Right lung (tissue), 5 donors: ENCODE results near the gene WLS. TPM values are rescaled to one million over a fixed set of nuclear protein-coding genes. Genes with fewer than 3 reads are reported as not detected.
A peak's percentile ranks its signal among the peaks of the same experiment; 100 is the strongest.
"Not testable (repeated sequence)": the region's sequence is repeated elsewhere in the genome, so short reads cannot be mapped to it uniquely, and the experiment has no call there.

Experiments used
- DNase-seq, 2 donors: peaks; one replicate each; pipeline ENCODE4 v3.0.0-alpha.2; 2013
- polyA plus RNA-seq, 5 donors: library from polyadenylated mRNA; unstranded; fragments of 120-200 nt; gene quantifications; one replicate each; pipeline versions ENCODE4 v1.2.1 to v1.2.3, GENCODE V29; 2013; ENCODE audit warnings: inconsistent platforms in 1 of 5, low replicate concordance in 1 of 5; ENCODE audit not compliant: insufficient read length in 5 of 5, insufficient read depth in 1 of 5

WLS gene
- polyA plus RNA-seq, 5 donors: 112 to 174 (median 149) TPM

DNA sequence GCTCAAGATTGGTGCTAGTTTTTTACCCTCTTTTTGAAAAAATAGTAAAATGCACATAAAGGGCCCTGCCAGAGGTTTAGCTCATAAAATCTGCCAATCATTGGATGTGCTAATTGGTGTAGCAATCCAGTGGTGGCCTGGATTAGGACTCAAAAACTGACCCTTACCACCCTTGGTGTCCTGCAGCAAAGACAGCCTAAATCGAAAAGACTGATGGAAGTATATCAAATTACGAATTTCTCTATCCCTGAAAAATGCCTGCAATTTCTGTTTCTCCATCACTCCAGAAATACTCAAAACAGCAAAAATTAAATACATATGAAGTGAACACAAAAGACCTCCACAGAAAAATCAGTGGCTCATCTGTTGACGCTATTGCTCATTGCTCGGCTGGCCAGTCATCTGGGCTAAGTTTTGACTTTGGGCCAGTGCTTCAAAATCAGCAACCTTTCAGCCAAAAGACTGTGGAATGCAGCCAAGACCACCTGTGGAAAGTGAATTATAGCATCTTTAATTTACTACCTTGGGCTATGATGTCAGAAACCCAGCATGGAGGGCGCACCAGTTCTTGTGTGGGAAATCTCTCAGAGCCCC is 30.0 kb downstream of the WLS start:
- DNase-seq: no peak

DNA sequence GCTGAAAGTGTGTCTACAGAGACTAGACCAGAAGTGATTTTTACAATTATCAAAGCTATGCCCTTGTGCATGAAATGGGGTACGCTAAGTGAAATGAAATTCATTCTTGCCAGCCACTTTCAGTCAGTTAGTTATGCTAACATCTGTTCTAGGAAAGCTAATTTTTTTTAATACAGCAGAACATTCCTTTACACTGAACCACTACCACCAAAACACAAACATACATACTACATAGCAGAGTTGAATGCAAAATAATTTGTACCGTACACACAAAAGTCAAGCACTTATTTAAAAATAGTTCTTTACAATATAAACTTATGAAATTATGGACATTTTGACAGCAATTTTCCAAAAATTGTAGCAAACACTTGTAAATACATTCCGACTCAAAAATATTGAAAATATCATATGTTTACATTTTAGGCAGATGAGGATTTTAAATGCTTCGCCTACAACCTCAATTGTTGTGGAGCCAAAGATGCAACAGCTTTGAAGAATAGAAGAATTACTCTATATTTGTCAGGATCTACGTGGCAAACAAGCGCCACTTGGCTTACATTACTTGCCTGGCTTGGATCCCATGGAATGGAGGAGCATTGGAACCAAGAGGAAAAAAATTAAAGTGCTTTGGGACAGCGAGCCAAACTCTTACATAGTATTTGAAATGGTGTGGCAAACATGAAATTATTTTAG is 30.6 kb downstream of the WLS start:
- DNase-seq: peak; percentile 57 to 58

DNA sequence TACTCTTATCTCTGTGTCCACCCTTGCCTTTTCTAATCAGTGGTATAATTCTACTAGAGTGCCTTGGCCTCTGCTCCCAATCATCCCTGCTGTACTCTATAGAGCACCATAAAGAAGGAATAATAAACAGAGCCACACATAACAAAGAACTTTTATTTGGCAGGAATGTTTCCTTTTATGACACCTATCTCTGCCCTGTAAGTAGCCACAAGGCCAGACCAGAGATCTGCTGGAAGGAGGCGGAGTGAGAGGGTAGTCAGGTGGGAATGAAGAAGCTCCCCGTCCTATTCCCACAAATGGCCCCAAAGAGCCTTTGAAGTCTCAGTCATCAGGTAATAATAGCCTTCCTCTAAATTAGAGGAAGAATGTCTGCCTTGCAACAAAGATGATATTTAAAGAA is 32.7 kb downstream of the WLS start:
- no peak for DNase-seq

DNA sequence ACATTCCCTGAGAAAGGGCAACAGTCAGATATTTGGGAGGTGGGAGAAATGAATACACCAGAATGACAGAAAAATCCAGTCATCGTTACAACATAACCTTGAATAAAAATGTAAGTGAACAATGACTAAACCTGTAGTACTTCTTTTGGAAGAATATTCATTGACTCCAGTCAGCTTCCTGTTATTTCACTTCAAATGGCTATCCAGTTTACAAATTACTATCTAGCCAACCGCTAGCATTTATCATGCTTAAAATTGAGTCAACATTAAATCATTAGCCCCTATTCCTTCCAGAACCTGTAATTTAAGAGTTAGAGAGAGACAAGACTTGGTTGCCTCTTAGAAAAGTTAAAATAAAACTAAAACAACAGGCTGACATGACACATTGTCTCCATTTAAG is 33.6 kb downstream of the WLS start:
- DNase-seq: no peak

DNA sequence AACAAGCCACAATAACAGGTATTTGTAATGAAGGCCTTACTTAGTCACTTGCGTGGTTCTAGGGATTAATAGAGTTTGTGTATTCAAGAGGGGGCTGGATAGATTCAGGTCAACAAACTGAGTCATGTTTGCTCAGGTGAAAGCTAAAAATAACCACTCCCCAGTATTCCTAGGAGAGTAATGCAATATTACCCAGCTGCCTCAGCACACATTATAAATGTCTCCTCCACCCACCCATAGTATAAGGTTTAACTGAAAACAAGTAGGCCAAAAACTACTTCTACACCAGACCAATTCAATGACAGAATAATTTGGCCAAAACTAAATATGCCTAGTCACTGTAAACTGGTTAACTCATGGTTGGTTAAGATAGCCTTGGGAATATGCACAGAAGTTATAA is 34.4 kb downstream of the WLS start:
- DNase-seq: no peak

DNA sequence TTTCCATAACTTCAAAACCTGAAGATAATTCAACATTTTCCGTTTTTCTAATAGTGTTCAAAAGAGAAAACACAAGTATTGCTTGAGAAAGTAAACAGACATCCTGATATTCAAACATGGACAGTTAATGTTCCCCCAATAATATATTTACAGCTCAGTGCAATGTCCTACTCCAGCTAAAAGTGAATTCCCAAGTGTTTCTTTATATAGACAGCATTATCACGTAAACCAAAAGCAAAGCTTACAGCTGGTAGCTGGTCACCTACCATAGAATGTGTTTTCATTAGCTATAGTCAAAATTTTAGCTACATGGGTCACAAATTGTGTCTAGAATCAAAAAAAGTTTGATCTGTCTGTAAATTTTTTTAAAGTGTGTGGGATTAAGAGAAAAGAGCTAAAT is 34.9 kb downstream of the WLS start:
- no peak for DNase-seq

DNA sequence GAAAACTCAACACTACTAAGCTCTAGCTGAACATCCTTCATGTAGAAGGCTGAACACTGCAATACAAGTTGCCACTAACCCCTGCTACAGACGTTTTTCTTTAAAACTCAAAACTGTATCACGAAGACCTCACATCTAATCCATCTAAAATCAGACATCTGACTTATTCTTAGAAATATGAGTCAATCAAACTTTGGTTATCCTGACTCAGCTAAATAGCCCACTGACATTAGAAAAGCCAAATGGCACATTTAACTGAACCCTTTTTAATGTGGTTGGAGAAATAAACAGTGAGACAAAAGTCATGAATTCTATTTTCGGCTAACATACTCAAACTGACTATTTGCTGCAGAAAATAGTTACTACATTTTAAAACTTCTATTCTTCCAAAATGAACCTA is 35.6 kb downstream of the WLS start:
- DNase-seq: no peak

DNA sequence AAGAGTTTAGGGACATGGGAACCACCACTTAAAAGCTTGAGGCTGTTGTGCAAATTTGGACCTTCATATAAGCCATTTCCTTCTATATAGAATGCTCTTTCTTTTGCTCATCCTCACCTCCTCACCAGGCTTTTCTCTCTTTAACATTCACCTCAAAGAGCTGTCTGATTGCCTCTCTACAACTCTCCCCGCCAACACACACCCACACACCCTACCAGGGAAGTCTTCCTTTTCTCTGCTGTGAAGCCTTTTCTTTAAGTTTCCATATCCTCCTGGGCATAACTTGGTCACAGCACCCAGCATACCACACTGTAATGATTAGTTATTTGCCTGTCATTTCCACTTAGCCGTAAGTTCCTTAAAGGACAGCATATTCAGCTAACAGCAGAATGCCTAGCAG is 40.6 kb downstream of the WLS start:
- no peak for DNase-seq

DNA sequence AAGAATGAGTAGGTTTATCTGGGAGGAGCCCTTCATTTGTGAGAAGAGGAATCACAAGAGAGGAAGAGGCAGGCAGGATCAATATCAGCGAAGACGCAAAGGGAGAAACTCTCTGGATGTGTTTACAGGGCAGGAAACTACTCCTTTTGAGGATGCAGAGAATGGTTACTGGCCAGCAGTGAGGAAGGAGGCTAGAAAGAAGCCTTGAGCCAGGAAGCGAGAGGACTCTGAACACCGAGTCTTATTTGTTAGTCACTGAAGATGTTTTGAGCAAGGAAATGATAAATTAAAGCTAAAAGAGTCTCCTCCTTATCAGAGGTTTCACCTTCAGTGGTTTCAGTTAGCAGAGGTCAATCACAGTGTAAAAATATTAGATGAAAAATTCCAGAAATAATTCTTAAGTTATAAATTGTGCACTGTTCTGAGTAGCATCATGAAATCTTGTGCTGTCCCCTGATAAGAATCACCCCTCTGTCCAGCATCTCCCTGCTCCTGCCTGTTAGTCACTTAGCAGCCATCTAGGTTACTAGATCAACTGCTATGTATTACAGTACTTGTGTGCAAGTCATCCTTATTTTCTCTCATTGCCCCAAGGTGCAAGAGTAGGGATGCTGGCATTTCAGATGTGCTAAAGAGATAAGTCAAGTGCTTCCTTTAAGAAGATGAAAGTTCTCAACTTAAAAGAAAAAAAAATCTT is 43.5 kb downstream of the WLS start:
- no peak for DNase-seq

DNA sequence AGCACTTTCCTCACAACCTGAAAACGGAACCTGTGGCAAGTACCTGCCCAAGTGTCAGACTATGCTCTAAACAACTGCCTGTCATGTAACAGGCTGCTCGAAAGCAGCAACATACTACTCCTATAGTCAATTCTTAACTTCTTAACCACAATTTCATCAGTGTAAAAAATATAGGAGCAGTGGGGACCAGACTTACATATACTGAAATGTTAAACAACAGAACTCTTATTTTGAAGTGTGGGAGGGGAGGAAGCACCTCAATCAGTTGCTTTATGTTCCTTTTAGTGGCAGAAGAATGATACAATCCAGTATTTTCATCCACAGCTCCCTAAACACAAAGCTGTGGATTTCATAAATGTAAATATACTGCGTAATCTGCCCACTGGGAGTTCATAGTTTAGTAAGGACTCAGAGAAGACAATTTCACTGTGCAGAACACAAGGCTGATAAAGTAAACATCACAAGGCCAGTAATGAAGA is 44.2 kb downstream of the WLS start:
- no peak for DNase-seq

DNA sequence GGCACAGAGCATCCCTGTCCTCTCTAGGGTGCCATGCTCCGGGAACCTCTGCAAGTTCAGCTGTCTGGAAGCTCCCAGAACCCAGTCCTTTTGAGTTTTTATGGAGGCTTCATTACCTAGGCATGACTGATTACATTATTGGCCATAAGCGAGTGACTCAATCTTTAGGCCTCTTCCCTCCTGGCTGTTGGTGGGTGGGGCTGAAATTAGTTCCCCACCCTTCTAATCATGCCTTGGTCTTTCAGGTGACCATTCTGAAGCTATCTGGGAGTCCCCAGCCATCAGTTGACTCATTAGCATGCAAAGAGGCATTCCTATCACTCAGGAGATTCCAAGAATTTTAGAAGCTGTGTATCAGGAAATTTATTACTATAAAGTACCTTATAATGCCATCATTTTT is 46.6 kb downstream of the WLS start:
- no peak for DNase-seq

DNA sequence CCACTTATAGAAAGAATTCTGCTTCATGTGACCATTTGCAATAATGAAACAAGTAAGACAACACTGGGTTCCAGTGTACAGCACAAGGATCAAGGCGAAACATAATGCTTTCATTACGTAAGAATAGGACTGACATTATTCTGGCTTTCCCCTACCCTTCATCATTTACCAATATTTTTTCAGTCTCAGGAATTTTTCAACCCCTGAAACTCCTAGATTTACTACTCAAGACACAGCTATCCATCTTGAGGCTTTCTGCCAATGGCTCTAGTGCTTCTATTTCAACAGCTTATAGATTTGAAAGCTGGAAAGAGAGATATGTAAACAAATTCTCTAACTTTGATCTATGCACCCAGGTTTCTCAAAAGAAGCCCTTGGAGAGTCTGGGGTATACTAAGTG is 48.4 kb downstream of the WLS start:
- DNase-seq: no peak

DNA sequence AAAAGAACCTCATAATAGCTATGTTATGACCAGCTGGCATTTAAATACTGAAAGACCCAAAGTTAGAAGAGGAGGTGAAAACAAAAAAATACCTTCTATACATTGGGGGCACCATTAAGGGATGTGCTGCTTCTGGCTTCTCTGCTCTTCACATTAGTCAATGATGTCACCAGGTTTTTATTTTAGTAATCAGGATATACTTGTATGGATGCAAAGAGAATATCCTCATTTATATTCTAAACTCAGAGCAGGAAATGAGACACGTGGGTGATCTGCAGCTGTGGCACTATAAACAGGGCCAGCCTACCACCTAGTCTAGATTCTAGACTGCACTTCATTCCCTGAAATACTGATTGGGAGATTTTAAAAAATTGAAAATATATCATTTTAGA is 51.2 kb downstream of the WLS start:
- no peak for DNase-seq

DNA sequence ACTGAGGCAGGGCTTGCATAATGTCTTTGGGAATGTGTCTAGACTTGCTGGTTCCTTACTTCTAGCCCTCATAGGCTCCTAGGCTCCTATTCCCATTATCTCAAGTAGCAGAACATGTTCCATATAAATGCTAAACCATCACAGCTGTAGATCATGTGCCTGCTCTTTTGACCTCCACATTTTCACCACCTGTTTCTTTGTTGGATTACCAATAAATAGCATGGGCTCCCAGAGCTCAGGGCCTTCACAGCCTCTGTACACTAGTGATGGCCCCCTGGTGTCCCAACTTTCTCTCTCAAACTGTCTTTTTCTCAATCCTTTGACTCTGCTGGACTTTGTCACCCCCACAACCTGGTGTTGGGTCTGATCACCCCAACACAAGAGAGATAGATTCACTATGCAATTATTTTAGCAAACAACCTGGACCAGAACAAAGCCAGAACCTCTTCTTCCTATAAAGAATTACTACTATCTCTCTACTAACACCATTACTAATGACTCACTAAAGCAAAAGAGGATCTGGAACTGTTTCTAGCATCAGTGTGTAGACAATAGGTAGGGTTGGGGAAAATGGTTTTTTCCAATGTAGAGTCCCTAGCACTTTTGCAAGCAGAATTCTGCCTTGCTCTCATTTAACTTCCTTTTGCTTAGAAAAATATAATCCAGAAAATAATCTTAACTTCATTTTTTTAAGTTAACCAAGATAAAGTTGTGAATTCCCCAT is 51.7 kb downstream of the WLS start:
- DNase-seq: no peak

DNA sequence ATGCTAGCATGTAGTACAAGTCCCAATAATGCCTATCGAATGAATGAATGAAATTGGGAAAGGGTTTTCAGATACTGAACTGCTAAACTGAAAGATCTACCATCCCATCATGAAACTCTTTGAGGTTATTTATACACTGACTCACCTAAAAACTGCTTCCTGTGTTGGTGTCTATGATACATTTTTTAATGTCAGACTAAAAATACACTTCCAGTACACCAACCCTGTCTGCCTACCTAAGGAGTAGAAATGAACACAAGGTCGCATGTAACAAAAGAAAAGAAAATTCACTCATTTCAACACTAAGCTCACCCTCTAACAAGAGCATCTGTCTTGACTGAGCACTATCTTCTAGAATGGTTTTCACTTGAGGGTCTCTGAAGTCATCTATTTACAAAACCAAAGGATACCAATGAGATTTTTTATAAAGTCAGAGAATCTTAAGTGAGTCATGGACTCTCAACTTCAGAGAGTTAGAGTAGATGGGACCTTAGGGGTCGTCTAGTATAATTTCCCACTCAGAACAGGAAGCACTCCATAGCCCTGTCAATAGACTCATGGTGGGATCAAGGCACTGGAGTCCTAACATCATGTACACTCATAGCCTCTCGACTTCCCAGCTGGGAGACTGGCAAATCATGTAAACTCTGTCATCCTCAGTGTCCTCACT is 53.4 kb downstream of the WLS start:
- DNase-seq: no peak

DNA sequence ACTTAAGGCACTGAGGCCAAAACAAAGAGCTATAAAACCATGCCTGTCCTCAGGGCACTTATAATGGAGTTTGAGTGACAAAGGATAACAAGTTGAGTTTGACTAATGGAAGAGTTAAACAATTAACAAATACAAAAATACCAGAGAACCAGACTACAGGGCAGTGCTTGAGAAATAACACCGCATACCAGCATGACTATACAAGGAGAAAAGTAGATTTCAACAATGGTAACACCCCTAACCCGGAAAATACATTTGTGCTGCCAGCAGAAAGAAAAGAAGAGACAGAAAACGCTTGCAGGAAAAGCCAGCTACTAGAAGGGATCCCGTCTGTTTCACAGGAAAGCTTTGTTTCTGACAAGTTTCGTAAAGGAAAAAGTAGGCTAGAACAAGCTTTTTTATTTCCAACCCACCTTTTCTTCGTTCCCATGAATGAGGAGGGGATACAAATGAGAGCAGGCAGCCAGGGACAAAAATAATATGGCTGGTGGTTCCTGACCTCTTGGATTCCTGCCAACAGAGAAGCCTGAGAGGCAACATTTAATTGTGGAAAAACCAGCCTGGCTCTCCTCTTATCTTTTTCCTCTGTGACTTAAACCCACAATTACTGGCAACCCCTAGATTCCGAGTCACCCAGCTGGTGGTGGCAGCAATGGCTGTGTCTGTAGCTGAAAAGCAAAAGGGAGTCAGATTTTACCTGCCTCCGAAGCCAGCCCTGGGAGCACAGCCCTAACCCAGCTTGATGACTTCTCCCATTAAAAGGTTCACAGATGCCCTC is 56.5 kb downstream of the WLS start:
- DNase-seq: peak; percentile 61 to 62

DNA sequence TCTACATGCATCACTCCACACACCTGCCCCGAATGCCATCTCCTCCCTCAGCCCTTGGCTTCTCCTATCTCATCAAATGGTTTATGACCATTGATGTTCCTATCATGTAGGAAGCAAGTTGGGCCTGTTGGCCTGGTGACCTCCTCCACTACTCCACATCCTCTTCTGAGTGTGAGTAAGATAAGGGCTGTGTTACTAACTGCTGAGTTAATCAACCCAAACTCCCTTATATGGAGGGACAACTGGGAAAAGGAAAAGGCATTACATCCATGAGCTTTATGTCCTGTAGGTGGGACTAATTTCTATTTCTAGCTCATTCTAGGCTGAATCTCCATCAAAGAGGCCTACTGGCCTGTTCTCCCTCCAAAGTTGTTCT is 57.6 kb downstream of the WLS start:
- no peak for DNase-seq

DNA sequence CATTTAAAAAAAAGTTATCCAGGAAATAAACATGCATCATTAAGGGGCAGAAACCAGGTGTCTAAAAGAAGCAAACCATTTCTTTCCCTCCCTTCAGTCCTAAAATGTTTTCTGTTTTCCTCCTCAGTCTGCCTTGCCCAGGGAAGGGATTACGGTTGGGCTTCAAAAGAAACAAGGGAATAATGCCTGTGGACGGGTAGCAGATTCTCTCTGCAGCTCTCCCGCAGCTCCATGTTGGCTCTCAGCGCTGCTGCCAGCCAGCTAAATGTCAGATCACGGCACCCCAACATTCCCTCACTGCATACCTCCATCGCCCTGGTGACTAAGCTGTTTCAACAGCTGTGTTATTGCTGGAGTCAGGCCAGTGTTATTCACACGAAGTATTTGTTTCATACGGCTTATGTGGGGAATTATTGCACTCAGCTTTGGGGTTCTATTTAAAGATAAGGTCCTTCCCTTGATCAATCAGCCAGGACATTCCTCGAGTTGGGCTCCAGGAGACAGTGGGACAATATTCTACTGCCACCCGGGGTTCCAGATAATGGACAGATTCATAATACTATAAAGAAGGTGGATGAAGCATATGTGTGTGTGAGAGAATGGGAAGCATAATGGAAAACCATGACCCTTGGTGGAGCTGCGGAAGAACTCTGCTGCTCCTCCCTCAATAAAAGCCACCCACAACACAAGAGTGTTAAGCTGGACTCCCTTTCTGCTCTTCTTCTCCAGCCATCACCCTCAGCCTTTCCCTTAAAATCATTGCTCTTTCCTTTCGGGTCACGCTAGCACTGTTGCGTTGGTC is 58.2 kb downstream of the WLS start:
- DNase-seq: peak; percentile 73 to 80

DNA sequence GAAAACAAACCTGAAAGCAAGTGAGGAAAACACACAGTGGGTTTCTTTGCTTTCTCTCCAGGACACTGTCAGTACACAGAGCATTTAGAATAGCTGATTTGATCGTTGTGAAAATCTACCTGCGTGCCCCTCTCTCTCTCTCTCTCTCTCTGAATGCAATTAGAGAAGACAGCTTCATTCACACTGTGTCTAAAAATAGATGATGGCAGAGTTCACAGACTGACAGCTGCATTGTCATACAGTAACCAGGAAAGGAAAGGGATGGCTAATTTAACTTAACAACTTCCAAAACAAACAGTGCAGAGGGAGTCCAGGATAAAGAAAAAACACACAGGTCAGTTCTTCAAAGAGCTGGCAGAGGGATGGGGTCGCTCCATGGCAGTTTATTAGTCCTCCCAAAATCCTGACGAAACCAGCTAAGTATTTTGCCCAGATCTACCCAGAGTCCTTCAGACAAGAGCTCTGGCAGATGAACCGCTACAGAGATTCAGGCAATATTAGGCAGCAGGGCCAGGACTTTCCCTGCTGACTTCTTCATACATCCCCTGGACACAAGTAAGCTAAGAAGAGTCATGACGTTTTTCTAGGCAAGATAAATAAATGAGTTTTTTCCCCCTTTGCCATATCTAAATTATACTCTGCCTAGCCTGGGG is 58.9 kb downstream of the WLS start:
- no peak for DNase-seq

DNA sequence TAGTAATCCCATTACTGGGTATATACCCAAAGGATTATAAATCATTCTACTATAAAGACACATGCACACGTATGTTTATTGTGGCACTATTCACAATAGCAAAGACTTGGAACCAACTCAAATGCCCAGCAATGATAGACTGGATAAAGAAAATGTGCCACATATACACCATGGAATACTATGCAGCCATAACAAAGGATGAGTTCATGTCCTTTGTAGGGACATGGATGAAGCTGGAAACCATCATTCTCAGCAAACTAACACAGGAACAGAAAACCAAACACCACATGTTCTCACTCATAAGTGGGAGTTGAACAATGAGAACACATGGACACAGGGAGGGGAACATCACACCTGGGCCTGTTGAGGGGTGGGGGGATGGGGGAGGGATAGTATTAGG is 60.5 kb downstream of the WLS start:
- not testable (repeated sequence) for DNase-seq
